ENCODE measurements around the gene SOX30. TPM values are rescaled to one million over a fixed set of nuclear protein-coding genes. Genes with fewer than 3 reads are reported as not detected.
"Not testable (repeated sequence)": the region's sequence is repeated elsewhere in the genome, so short reads cannot be mapped to it uniquely, and the experiment has no call there.

The SOX30 gene
- polyA plus RNA-seq (2014; cell fraction: cytosol; rRNA removed), result not detected in 2 replicates
- not detected in 2 replicates for polyA plus RNA-seq (2014; cell fraction: nucleus; rRNA removed)

DNA sequence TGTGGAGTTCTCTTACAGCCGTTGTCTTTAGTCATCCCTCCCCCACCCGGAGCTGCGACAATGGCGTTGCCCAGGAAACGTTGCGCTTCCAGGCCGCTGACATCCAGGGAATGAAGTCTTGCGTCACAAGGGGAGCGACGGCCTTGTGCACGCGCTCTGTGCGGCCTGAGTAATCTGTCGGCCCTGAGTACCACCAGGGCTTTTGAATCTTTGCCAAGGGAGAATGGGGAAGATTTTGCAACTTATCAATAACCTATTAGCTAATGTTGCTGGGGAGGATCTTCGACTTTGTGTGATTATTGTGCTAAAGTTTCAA is at the start of gene SOX30:
SOX30 (minus strand) TSS at position 62 of the 316 bp plus-strand sequence. CDS start 360 bp downstream, outside the sequence.
- no peak for DNase-seq (ENCODE audit: low spot score)

DNA sequence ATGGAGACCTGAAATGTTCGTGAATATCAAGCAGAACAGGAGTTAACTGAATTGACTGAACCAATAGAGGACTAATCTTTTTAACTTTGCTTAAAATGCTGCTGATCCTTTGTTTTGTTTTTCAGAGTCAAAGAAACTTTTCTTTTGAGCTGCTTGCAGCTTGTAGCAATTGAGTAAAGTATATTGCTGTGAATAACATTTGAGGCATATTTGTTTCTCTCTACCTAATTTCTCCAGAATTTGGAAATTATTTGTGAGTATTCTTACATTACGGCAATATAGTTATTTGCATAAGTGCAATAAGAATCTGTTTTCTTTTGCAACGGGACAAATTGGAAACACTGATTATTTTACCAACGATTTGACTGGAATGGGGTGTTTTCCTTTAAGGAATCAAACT is 46.4 kb upstream of the SOX30 start:
- DNase-seq (ENCODE audit: low spot score), result not testable (repeated sequence)

DNA sequence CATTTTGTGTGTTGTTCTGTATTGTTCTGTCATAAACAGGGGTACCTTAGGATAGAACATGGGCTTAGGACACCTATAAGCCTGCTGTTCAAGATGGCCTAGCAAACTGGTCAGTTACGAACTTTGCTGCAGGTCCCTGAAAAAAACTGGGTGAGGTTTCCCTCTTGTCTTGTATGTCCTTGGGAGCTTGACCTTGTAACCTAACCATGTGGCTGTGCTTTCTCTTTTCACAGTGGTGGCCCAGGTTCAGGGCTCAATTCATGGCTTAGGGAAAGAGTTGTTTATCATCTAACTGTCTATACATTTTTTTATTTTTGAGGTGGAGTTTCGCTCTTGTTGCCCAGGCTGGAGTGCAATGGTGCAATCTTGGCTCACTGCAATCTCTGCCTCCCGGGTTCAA is 43.9 kb upstream of the SOX30 start:
- DNase-seq (ENCODE audit: low spot score), result not testable (repeated sequence)

DNA sequence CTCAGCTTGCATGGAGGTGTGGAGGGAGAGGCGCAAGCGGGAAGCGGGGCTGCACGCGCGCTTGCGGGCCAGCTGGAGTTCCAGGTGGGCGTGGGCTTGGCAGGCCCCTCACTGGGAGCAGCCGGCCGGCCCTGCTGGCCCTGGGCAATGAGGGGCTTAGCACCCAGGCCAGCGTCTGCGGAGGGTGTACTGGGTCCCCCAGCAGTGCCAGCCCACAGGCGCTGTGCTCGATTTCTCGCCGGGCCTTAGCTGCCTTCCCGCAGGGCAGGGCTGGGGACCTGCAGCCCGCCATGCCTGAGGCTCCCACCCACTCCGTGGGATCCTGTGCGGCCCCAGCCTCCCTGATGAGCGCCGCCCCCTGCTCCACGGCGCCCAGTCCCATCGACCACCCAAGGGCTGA is 41.6 kb upstream of the SOX30 start:
- not testable (repeated sequence) for DNase-seq (ENCODE audit: low spot score)

DNA sequence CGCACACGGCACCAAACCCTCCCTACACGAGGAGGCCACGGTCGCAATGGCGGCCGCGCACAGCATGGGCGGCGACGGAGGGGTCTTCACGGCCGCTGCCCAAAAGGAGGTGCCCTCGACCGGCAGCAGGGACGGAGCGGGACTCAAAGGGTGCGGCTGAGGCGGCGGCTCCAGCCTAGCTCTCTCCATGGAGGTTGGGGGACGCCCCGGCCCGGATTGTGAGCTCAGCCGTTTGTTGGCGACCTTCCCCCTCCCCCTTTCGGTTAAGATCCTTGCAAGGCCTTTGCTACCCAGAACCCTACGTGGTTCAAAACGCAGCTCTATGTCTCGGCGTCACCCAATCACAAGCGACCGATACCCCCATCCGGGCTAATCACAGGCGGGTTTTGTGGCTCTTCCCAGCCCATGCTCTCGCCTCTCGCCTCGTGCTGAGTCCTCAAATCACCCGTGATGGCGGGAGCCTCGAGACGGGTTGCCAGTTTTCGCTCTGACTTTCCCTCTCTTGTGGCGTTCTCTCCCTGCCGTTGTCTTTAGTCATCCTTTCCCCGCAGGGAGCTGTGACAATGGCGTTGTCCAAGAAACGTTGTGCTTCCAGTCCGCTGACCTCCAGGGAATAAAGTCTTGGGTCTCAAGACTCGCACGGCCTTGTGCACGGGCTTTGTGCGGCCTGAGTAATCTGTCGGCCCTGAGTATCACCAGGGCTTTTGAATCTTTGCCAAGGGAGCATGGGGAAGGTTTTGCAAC is 38.6 kb upstream of the SOX30 start:
- no peak for DNase-seq (ENCODE audit: low spot score)

DNA sequence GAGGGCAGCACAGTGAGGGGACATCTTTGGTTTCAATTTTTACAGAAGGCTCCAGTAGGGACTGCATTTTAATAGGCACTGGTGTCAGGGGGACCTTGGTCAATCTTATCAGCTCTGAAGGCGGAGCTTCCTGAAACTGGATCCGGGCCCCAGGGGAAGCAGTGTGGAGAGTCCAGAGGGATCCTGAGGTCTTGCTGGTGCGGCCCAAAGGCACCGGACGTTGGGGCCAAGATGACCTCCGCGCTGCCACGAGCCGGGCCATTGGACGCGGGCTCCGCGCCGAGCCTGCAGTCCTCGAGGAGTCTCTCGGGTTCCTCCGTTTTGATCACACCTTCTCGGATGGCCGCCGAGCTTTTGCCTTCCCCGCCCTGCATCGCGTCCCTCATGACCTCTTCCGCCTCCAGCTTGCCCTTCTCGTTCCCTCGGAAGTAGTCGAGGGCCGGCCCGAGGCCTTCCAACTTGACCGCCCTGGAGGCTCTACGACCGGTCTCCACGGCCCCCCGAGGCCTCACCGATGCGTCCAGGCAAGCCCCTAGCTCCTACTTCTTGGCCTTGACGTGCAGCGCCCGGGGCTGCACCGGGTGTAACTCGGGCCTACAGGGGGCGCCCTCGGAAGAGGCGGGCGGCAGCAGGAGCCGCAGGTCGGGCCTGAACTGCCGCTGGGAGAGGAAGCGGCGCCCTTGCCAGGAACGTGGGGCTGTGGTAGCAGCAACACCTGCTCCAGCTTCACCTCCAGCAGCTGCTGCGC is 37.9 kb upstream of the SOX30 start:
- DNase-seq (ENCODE audit: low spot score), result no peak

DNA sequence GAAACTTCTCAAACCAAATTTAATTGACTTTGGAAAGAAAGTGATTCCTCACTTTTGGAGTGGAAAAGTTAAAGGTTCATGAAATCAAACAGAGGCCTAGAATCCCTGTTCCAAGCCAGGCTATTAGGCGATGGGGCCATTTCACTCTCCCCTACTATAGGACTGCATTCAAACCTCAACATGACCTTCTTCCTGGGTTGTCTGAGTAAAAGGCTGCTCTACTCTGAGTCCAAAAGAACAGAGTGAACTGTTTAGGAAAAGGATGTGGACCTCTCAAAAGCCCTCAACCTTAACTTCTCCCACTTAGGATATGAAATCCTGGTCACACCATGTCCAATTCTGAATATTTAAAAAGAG is 34.9 kb upstream of the SOX30 start:
- no peak for DNase-seq (ENCODE audit: low spot score)

DNA sequence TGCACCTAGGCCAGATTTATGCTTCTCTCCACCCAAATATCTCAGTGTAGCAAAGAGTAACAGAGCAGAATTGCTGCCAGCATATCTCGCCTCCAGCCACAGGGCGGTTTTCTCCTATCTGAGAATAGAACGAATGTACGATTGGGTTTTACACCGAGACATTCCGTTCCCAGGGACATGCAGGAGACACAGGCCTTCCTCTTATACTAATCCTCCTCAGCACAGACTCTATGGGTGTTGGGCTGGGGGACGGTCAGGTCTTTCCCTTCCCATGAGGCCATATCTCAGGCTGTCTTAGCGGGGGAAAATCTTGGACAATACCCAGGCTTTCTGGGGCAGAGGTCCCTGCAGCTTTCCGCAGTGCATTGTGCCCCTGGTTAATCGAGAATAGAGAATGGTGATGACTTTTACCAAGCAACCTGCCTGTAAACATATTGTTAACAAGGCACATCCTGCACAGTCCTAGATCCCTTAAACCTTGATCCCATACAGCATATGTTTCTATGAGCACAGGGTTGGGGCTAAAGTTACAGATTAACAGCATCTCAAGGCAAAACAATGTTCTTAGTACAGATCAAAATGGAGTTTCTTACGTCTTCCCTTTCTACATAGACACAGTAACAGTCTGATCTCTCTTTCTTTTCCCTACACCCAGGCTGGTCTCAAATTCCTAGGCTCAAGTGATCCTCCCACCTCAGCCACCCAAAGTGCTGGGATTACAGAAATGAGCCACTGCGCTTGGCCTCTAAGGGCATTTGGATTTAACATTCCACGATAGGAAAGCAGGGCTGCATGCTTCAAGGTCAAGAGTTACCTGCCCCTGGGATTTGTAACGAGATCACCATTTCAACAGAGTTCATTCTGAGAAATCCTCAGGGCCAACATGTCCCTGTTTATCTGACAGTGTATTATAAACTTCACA is 34.3 kb upstream of the SOX30 start:
- DNase-seq (ENCODE audit: low spot score), result not testable (repeated sequence)

DNA sequence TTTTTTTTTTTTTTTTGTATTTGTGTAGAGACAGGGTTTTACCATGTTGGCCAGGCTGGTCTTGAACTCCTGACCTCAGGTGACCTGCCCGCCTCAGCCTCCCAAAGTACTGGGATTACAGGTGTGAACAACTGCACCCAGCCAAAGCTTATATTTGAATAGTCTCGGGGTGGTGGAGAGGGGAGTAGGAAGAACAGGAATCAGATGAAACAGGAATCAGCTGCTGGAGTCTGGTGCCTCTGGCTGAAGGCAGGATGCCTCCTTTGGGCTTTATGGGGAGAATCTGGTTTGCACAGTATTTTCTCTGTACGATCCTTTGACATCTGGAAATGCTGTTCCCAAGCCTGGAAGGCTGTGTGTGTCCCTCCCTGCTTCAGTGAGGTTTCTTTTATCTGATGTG is 30.0 kb upstream of the SOX30 start:
- DNase-seq (ENCODE audit: low spot score), result no peak

DNA sequence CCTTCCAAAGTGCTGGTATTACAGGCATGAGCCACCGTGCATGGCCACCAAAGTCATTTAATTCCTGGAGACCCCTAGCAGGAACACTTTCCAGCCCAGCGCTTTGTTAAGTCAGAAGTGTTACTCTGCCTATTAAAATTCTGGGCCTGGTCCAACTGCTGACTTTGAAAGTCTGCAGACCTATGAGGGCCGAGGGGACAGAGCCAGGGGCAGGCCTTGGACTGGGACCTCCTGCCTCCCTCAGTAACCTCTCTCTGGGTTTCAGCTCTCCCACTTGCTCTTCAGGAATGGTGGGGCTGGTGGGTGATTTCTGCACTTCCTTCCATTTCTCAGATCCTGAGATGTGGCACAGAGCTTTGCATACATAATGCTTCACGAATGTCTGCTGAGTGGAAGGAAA is 28.8 kb upstream of the SOX30 start:
- DNase-seq (ENCODE audit: low spot score), result no peak

DNA sequence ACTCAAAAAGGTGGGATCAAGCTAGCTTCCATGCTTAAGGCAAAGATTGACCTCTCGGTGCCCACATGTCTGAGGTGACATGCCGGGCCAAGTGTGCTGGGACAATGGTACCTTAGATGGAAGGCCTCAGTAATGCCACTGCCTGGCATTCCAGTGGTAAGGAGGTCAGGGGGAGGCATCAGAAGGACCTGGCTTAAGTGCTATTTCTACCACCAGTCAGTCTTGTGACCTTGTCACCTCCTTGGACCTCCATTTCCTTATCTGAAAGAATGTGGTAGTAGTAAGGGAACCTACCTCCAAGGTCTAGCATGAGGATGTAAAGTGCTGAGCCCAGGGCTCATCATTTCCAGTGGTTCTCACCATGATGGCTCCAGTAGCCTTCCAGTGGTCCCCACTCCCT is 28.0 kb upstream of the SOX30 start:
- no peak for DNase-seq (ENCODE audit: low spot score)

DNA sequence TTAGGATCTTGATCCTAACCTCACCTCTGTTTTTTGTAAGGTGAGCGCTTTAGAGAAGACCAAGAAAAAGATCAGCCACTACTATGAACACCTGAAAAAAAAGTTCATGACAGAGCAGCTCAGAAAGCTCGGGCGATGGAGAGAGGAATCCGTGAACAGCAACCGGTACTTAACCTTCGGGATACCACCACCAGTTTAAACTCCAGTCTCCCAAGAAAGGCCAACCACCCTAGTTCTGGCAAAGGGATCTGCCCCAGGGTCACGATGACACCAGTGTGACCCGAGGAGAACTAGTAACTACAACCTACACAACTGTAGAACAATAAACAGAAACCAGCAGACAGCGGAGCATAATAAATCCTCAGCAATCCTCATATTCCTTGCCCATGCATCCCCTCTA is 27.6 kb upstream of the SOX30 start:
- no peak for DNase-seq (ENCODE audit: low spot score)

DNA sequence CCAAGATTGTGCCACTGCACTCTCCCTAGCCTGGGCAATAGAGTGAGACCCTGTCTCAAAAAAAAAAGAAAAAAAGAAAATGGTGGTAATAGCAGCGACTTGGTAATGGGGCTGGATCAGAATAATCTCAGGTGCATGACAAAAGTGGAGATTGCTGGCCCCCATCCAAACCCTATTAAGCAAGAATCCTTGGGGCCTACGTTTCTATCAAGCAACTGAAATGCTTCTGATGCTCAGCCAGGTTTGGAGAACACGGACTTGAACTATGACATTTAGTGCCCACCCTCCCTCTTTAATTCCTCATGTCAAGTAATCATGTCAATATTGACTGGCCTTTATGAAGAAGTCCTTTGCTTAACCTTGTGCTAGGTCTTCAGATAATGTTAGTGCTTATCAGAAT is 25.7 kb upstream of the SOX30 start:
- DNase-seq (ENCODE audit: low spot score), result no peak

DNA sequence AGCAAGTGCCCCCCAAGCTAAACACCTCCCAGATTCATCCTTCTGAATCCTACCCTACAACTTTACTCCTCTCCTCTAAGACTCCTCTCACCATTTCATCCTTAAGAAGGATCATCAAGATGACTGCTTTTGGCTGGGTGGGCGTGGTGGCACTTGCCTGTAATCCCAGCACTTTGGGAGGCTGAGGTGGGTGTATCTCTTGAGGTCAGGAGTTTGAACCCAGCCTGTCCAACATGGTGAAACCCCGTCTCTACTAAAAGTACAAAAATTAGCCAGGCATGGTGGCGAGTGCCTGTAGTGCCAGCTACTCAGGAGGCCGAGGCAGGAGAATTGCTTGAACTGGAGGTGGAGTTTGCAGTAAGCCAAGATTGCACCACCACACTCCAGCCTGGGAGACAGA is 22.1 kb upstream of the SOX30 start:
- DNase-seq (ENCODE audit: low spot score), result not testable (repeated sequence)

DNA sequence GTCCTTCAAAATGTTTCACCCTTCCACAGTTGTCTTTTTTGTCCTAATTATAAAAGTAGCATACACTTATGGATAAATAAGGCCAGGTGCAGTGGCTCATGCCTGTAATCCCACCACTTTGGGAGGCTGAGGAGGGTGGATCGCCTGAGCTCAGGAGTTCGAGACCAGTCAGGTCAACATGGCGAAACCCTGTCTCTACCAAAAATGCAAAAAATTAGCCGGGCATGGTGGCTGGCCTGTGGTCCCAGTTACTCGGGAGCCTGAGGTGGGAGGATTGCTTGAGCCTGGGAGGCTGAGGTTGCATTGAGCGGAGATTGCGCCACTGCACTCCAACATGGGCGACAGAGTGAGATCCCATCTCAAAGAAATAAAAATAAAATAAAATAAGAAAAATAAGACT is 20.7 kb upstream of the SOX30 start:
- no peak for DNase-seq (ENCODE audit: low spot score)

DNA sequence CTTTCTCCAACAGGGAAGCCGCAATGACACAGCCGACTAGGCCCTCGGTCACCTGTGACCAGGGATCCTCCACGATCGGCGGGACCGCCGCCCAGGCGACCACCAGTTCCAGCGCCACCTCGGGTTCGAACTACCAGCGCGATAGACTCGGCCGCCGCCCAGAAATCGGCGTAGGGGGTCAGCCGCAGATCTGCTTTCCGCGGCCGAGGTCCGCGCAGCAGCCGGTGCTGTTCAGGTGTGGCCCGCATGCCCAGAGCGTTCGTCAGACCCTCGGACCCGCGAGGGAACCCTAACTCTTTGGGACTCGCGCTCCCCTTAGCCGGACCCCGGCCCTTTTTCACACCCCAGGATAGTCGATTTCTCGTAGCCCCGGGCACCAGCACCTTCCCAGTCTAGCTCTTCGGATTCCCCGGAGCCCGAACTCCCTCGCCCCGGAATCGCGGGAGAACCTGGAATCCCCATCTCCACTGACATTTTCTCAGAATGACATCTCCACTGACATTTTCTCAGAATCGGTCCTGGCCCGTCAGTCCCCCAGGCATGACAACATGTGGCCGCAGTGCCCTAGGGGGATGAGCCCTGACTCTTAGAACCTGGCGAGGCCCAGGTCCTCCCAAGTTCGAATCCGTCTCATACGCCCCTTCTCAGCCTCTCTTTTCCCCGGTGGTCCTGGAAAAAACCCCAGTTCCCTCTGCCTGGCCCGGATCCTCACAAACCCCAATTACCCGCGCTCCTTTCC is 19.5 kb upstream of the SOX30 start:
- no peak for DNase-seq (ENCODE audit: low spot score)

DNA sequence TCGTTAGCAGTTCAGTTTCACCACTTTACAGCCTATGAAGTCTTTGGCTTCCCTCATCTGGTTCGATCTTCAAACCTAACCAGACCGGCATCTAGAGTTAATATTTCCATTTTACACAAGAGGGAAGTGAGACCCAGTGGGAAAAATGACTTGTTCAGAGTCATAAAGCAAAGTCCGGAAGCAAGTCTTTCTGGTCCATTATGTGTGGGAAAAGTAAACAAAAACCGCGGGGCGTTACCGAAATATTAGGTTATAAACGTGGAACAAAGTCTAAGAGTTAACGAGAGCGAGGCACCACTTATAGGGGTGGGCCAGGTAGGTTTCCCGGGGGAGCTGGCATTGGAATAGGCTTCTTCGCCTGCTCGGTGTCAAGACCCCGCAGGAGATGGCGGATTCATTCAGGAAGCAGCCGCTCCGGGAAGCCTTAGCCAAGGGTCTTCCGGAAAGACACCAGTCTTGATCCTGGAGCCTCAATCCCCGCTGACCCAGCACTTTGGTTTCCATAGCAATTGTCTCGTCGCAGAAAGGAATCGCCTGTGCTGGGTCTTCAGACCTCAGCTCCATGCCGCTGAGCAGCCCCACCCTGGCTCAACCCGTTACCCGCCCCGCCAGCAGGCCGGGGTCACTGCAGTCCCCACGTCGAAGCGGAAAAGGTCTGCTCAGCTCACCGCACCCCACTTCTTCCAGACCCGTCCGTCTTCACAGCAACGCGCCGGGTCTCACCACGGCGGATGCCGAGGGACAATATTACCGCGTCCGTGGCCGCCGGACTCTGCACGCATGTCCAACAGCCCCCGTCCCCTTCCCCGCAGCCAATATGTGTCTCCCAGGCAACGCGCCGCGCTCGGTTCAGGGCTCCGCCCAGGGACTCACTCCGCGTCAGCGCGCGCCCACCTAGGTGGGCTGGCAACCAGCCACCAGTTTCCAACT is 18.7 kb upstream of the SOX30 start, which contains the start of gene C5orf52:
C5orf52 (plus strand) TSS at position 872 of the 930 bp plus-strand sequence. CDS start 82 bp downstream, outside the sequence.
- peak; percentile 22 for DNase-seq (ENCODE audit: low spot score)

DNA sequence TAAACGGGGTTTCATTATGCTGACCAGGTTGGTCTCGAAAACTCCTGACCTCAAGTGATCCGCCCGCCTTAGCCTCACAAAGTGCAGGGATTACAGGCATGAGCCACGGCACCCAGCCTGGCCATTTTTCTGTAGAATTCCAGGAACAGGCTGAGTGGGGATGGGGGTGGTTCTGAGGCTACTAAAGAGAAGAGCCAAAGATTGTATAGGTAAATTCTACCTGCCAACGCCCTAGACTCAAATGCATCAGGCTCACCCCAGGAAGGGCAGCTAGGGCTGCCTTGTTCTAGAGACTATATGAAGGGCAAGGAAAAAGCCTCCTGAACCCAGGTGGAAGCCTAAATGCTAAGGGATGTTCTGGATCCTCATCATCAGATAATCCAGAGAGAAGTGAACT is 17.5 kb upstream of the SOX30 start:
- no peak for DNase-seq (ENCODE audit: low spot score)

DNA sequence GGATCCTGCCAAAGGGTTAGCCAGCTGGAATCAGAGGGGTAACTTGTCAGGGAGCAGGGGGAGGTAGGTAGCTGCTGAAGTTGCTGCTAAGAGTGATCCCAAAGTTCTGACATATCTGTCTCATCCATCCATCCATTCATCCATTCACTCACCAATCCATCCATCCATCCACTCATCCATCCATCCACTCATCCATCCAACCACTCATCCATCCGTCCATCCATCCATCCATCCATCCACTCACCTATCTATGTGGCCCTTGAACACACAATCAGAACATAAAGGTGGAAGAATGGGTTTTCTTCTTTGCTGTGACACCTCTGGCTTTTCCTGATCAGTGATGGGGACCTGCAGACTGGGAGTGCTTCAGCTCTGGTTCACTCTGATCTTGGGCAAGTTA is 16.1 kb upstream of the SOX30 start:
- no peak for DNase-seq (ENCODE audit: low spot score)

DNA sequence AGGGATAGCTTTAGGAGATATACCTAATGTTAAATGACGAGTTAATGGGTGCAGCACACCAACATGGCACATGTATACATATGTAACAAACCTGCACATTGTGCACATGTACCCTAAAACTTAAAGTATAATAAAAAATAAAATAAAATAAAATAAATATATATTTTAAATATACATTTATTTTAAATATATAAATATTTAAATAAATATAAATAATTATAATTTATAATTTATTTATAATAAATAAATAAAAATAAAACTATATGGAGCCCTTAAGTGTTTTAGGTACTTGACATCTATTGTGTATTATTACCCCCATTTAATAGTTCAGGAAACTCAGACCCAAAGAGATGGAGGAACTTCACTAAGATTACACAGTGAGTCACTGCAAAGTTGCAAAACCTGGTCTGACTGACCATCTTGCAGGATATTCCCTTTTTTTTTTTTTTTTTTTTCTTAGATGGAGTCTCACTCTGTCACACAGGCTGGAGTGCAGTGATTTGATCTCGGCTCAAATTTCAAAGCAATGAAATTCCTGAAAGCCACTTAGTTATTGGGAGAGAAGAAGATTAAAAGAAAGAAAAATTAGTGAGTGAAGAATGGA is 13.3 kb upstream of the SOX30 start:
- no peak for DNase-seq (ENCODE audit: low spot score)

Data from SK-N-DZ (cell line).